Astrocyte (in vitro differentiated cells and primary cell): ENCODE results near the gene LRRC4C.

Experiments used
- CTCF ChIP-seq: IDR thresholded peaks from 2 replicates; pipeline ENCODE4 v1.5.1; 2011; ENCODE audit warnings: low read depth, mild to moderate bottlenecking, inconsistent platforms, low read length, moderate library complexity; ENCODE audit not compliant: insufficient read depth
- EZH2 ChIP-seq: IDR thresholded peaks from 2 replicates; pipeline ENCODE4 v1.6.1; 2012; ENCODE audit warnings: mild to moderate bottlenecking, low read length, inconsistent platforms; ENCODE audit not compliant: insufficient read depth

DNA sequence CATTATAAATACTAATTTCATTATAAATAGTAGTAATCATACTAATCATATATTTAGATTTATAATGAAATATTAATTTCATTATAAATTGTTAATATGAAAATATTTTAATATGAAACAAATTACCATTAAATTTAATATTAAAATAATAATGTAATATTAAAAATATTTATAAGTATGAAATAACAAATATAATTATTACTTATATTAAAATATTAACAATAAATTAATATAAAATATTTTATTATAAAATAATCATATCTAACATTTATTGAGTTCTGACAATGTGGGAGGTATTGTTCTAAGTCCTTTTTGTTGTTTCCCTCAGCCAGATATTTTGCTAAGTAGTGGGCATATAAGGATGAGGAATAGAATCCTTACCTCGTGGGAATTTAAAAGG lies 1341.4 kb downstream of the LRRC4C start:
- TF ChIP-seq CTCF (no peak), EZH2 (no peak)
